Measurements from ENCODE around the gene MAP2K7.
"Not testable (repeated sequence)": the region's sequence is repeated elsewhere in the genome, so short reads cannot be mapped to it uniquely, and the experiment has no call there.

DNA sequence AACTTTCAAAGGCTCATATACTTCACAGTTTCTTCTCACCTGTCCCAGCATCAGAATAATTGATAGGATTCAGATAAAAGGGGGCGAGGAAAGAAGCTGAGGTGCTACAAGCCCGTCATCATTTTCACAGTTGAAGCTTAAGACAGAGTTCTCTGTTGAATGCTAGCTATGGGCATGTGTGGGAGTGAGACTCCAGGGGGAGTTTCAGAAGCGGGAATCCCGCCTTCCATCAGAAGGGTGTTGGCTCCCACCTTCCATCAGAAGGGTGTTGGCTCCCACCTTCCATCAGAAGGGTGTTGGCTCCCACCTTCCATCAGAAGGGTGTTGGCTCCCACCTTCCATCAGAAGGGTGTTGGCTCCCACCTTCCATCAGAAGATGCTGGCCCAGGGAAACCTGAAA is 57.4 kb downstream of the MAP2K7 start:
- TF ChIP-seq TAF1 (IDR thresholded peaks at IDR 0.05; ENCODE audit: borderline replicate concordance, low read depth, low read length); POLR2AphosphoS5 (IDR thresholded peaks at IDR 0.05; ENCODE audit: low read depth, low read length); POLR2A (IDR thresholded peaks at IDR 0.05; ENCODE audit: low read depth, low read length): not testable (repeated sequence)
